Coronary artery (tissue), 2 donors: ENCODE measurements around the gene ALS2.

Experiments used
- DNase-seq: peaks from one replicate; pipeline ENCODE4 v3.0.0-alpha.2; 2017; ENCODE audit warnings: low spot score
- H3K27ac ChIP-seq, 2 donors: fragments of 200-600 bp; sonication (generic); one replicate each; pipeline ENCODE4 v1.5.1; 2016 to 2019
- H3K4me3 ChIP-seq: fragments of 200-600 bp; sonication (generic); 2 replicates; pipeline ENCODE4 v1.5.1; 2016; ENCODE audit warnings: mild to moderate bottlenecking, moderate library complexity
- CTCF ChIP-seq: fragments of 200-600 bp; sonication (generic); IDR thresholded peaks from one replicate; pipeline ENCODE4 v1.5.1; 2019; ENCODE audit warnings: antibody characterized with exemption

The ALS2 gene

GRCh38 chr2:201758234-201758633 lies 22.5 kb downstream of the ALS2 start:
- Histone ChIP-seq H3K27ac (no peak overlapping the region), H3K4me3 (no peak overlapping the region)
- TF ChIP-seq CTCF, result no peak
- no peak for DNase-seq

GRCh38 chr2:201754717-201755415 lies 25.9 kb downstream of the ALS2 start:
- Histone ChIP-seq H3K27ac (no peak overlapping the region), H3K4me3 (no peak overlapping the region)
- TF ChIP-seq CTCF, result no peak
- no peak for DNase-seq

- TF ChIP-seq CTCF, result no peak
- no peak for DNase-seq
- H3K4me3 ChIP-seq, result no peak overlapping the region
- H3K27ac ChIP-seq, result no peak overlapping the region
Observed at GRCh38 chr2:201751566-201751965, 29.2 kb downstream of the ALS2 start.

GRCh38 chr2:201746551-201746950 lies 34.2 kb downstream of the ALS2 start:
- no peak for DNase-seq
- TF ChIP-seq CTCF, result no peak

GRCh38 chr2:201735486-201735885 lies 45.2 kb downstream of the ALS2 start:
- TF ChIP-seq CTCF, result no peak
- no peak overlapping the region for H3K27ac ChIP-seq
- H3K4me3 ChIP-seq, result no peak overlapping the region
- no peak for DNase-seq

More at GRCh38 chr2:201746551-201746950, 34.2 kb downstream of the ALS2 start:
- no peak overlapping the region for H3K27ac ChIP-seq
- no peak overlapping the region for H3K4me3 ChIP-seq

GRCh38 chr2:201734111-201734510 lies 46.6 kb downstream of the ALS2 start:
- Histone ChIP-seq H3K4me3 (no peak overlapping the region), H3K27ac (no peak overlapping the region)
- no peak for TF ChIP-seq CTCF
- no peak for DNase-seq

GRCh38 chr2:201733544-201733943 lies 47.2 kb downstream of the ALS2 start:
- Histone ChIP-seq H3K4me3 (no peak overlapping the region), H3K27ac (no peak overlapping the region)
- TF ChIP-seq CTCF, result no peak
- DNase-seq, result no peak
